Measurements from ENCODE around the gene IQCN. TPM values are rescaled to one million over a fixed set of nuclear protein-coding genes. Genes with fewer than 3 reads are reported as not detected.

IQCN gene
- total and polyA plus RNA-seq, 7 donors = 1.2 to 5.8 (median 3.4) TPM

DNA sequence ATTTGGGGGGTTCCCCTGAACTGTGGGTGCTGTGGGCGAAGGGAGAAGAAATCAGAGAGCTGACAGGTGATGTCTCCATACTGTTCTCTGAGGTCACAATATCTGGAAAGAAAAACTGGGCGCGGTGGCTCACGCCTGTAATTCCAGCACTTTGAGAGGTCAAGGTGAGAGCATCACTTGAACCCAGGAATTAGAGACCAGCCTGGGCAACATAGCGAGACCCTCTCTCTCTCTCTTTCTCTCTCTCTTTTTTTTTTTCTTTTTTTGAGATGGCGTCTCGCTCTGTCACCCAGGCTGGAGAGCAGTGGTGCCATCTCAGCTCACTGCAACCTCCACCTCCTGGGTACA is 21.9 kb downstream of the IQCN start:
- TF ChIP-seq EP300 (IDR thresholded peaks at IDR 0.05) (no peak), POLR2AphosphoS5 (IDR thresholded peaks at IDR 0.05) (no peak), POLR2A (IDR thresholded peaks at IDR 0.05) (no peak)
- TF ChIP-seq, protein P1, sequence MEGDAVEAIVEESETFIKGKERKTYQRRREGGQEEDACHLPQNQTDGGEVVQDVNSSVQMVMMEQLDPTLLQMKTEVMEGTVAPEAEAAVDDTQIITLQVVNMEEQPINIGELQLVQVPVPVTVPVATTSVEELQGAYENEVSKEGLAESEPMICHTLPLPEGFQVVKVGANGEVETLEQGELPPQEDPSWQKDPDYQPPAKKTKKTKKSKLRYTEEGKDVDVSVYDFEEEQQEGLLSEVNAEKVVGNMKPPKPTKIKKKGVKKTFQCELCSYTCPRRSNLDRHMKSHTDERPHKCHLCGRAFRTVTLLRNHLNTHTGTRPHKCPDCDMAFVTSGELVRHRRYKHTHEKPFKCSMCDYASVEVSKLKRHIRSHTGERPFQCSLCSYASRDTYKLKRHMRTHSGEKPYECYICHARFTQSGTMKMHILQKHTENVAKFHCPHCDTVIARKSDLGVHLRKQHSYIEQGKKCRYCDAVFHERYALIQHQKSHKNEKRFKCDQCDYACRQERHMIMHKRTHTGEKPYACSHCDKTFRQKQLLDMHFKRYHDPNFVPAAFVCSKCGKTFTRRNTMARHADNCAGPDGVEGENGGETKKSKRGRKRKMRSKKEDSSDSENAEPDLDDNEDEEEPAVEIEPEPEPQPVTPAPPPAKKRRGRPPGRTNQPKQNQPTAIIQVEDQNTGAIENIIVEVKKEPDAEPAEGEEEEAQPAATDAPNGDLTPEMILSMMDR (IDR thresholded peaks at IDR 0.05) = no peak
- DNase-seq = no peak
- peaks cover 0 to under 1% (median 0%) of the 10 kb centered on the region in 4 donors for H3K36me3 ChIP-seq
- no peaks in the 10 kb centered on the region for H3K9me3 ChIP-seq
- no peak overlapping the region for H3K4me3 ChIP-seq
- intact Hi-C loops (cut with DNase I) = loop anchor here (2.0 kb wide), 1 partner anchor 138 kb away; no protein-coding TSS in a partner anchor
- no peak overlapping the region for H3K27ac ChIP-seq
- peaks cover 0 to 5% (median 2%) of the 10 kb centered on the region in 4 donors for H3K4me1 ChIP-seq
- peaks cover 0 to 13% (median 5%) of the 10 kb centered on the region in 3 donors for H3K27me3 ChIP-seq
- 64 to 83% methylated on average over 7 of the region's 7 CpGs for WGBS, 2 donors

DNA sequence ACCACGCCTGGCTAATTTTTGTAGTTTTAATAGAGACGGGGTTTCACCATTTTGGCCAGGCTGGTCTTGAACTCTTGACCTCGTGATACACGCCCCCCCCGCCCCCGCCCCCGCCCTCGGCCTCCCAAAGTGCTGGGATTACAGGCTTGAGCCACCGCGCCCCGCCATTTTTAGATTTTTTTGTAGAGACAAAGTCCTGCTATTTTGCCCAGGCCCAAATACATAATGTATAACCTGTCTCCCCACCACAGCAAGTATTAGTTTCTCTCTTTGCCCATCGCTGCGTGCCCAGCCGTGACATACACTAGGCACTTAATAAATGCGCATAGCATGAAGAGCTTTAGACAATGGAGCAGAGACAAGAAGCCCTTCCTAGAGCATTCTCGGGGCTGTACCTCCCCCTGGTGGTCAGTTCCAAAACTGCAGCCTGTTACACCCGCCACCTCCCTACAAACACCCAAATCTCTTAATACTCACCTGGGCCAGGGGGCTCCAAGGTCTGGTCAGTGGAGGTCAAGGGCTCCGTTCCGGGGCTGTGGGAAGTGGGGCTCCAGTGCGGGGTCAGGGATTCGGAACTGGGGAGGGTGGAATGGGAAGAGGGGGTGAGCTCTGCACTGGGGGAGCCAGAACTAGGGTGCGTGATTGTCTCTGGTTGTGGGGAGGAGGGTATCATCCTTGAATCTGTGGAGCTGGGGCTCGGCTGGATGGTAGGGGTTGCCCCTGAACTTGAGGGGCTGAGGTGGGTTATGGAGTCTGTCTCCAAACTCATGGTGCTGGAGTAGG is 22.5 kb downstream of the IQCN start:
- Histone ChIP-seq H3K4me3 (no peak overlapping the region), H3K27ac (no peak overlapping the region), H3K36me3 (no peaks in the 10 kb centered on the region), H3K9me3 (no peaks in the 10 kb centered on the region), H3K27me3 (peaks cover 0 to 13% (median 5%) of the 10 kb centered on the region in 3 donors), H3K4me1 (peaks cover 0 to 5% (median 2%) of the 10 kb centered on the region in 4 donors)
- 21 to 24% methylated on average over 23 of the region's 23 CpGs for WGBS, 2 donors
- intact Hi-C loops (cut with DNase I) = loop anchor here (1.0 to 2.0 kb wide), 2 partner anchors 43 to 137 kb away; no protein-coding TSS in a partner anchor
- TF ChIP-seq, protein P1 (IDR thresholded peaks at IDR 0.05) = peak; percentile 90 to 99 (median 96)
- no peak for TF ChIP-seq POLR2AphosphoS5 (IDR thresholded peaks at IDR 0.05)
- DNase-seq = peak; percentile 85

DNA sequence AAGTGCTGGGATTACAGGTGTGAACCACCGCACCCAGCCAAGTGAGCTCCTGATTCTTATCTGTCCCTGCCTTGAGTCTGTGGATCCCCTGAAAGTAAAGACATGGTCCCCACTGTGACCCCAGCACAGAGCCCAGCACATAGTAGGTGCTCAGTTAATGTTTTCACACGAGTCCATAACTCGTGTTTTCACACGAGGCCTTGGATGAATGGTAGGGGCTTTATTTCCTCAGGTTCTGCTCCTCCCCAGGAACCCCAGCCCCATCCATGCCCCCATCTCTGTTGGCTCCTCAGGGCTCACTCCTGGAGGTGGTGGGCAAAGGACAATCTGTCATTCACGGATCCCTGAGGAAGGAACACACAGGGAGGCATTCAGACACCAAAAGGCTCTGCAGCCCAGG is 24.4 kb downstream of the IQCN start:
- Histone ChIP-seq H3K36me3 (no peaks in the 10 kb centered on the region), H3K4me1 (peaks cover 0 to 5% (median 2%) of the 10 kb centered on the region in 4 donors), H3K4me3 (no peak overlapping the region), H3K9me3 (no peaks in the 10 kb centered on the region), H3K27me3 (peaks cover 0 to 3% (median 0%) of the 10 kb centered on the region in 3 donors), H3K27ac (no peak overlapping the region)
- intact Hi-C loops (cut with DNase I) = no loop called here
- WGBS, 2 donors = 84 to 92% methylated on average over 5 of the region's 5 CpGs
- DNase-seq = no peak
- TF ChIP-seq POLR2AphosphoS5 (IDR thresholded peaks at IDR 0.05) (no peak), POLR2A (IDR thresholded peaks at IDR 0.05) (no peak), EP300 (IDR thresholded peaks at IDR 0.05) (no peak)
- TF ChIP-seq, protein P1 (IDR thresholded peaks at IDR 0.05) = no peak

DNA sequence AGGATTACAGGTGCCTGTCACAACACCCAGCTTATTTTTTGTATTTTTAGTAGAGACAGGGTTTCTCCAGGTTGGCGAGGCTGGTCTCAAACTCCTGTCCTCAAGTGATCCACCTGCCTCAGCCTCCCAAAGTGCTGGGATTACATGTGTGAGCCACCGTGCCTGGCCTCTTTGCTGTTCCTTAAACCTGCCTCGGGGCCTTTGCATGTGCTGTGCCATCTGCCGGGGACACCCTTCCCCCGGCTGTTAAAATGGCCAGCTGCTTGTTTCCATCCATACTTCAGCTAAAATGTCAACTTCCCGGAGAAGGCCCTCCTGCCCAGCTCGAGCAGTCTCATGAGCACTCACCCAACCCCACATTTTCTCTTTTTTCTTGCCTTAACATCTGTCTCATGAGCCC is 29.0 kb downstream of the IQCN start:
- TF ChIP-seq EP300 (IDR thresholded peaks at IDR 0.05) = no peak
- TF ChIP-seq POLR2A (IDR thresholded peaks at IDR 0.05) = no peak
- TF ChIP-seq, protein P1 (IDR thresholded peaks at IDR 0.05) = no peak
- TF ChIP-seq POLR2AphosphoS5 (IDR thresholded peaks at IDR 0.05) = no peak
- Histone ChIP-seq H3K27ac (no peak overlapping the region), H3K9me3 (no peaks in the 10 kb centered on the region), H3K4me3 (no peak overlapping the region), H3K4me1 (peaks cover 0 to 5% (median 0%) of the 10 kb centered on the region in 4 donors), H3K36me3 (no peaks in the 10 kb centered on the region), H3K27me3 (no peaks in the 10 kb centered on the region)
- DNase-seq = no peak
- intact Hi-C loops (cut with DNase I) = no loop called here
- WGBS, 2 donors = 72 to 76% methylated on average over 7 of the region's 7 CpGs

Data from sigmoid colon (tissue), 7 donors.